Activated CD4-positive, CD25-positive, alpha-beta regulatory T cell treated with anti-CD3 and anti-CD28 coated beads, Interleukin-2, amount 50 U/mL, for 72 hours (primary cell): Measurements from ENCODE around the gene ZSWIM8.
"Not testable (repeated sequence)": the region's sequence is repeated elsewhere in the genome, so short reads cannot be mapped to it uniquely, and the experiment has no call there.

Source experiments
- DNase-seq: peaks from one replicate; pipeline ENCODE4 v3.0.0; 2021

Gene ZSWIM8

GRCh38 chr10:73773152-73773879 is 12.1 kb upstream of the ZSWIM8 start:
- no peak for DNase-seq

DNA sequence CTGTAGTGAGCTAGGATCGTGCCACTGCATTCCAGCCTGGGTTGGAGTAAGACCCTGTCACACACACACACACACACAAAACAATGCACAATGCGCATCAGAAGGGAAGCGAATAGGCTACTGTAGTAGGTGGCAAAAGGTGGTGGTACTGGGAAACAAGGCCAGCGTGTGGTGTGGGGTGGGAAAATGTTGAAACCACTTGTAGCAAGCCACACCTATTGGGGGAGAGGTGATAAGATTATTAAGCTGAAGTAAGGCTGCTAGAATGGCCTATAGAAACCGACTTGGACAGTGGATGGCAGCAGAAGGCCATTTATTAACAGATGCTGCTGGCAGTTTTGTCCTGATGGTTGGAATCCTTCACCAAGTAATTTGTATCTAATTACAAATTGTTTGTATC is 10.8 kb upstream of the ZSWIM8 start:
- DNase-seq, result no peak

DNA sequence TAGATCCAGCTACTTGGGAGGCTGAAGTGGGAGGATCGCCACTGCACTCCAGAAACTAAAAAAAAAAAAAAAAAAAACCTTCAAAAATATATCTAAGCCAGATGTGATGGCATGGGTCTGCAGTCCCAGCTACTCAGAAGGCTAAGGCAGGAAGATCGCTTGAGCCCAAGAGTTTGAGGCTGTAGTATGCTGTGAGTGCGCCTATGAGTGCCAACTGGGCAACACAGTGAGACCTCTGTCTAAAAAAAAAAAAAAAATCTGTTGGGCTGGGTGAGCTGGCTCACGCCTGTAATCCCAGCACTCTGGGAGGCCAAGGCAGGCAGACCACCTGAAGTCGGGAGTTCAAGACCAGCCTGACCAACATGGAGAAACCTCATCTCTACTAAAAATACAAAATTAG is 6.4 kb upstream of the ZSWIM8 start:
- no peak for DNase-seq

GRCh38 chr10:73779539-73780197 is 5.7 kb upstream of the ZSWIM8 start:
- DNase-seq, result no peak

- no peak for DNase-seq
Observed at GRCh38 chr10:73780301-73780700, 5.1 kb upstream of the ZSWIM8 start.

DNA sequence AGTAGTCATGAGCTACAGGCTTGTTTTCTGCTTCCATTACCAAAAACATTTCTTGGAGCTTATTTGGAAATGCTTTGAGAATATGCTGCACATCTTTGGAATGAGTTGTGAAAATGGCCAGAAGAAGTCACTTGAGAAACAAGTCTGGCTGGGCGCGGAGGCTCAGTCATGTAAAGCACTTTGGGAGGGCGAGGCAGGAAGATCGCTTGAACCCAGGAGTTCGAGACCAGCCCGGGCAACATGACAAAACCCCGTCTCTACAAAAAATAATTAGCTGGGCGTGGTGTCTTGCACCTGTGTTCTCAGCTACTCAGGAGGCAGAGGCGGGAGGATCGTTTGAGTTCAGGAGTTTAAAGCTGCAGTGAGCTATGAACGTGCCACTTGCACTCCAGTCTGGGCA is 4.4 kb upstream of the ZSWIM8 start:
- DNase-seq, result no peak

GRCh38 chr10:73781548-73781878 is 3.9 kb upstream of the ZSWIM8 start:
- no peak for DNase-seq

GRCh38 chr10:73781879-73782748 is 3.3 kb upstream of the ZSWIM8 start, which contains the start of gene CHCHD1:
Gene CHCHD1, plus strand, starts transcription at chr10:73782048. Its CDS starts 28 bp downstream, at chr10:73782076.
- peak; percentile 90 for DNase-seq

DNA sequence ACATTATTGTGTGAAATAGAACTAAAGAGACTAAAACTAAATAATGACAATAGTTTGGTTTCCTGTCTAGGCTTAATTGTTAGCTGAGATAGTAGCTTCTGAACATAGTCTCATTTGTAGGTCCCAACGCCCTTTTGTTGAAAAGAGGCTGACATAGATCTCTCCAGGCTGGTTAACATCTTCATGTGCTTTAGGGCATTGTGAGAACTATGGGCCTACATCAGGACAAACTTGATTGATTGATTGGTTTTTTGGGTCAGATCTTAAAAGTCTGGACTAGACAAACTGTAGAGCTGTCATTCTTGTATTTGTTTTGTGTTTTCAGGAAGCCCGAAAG is 2.7 kb upstream of the ZSWIM8 start:
- DNase-seq, result no peak

GRCh38 chr10:73785721-73786511 is 510 bp downstream of the ZSWIM8 start:
- peak; percentile 45 for DNase-seq

- no peak for DNase-seq
Observed at GRCh38 chr10:73786512-73786885, 1.1 kb downstream of the ZSWIM8 start.

DNA sequence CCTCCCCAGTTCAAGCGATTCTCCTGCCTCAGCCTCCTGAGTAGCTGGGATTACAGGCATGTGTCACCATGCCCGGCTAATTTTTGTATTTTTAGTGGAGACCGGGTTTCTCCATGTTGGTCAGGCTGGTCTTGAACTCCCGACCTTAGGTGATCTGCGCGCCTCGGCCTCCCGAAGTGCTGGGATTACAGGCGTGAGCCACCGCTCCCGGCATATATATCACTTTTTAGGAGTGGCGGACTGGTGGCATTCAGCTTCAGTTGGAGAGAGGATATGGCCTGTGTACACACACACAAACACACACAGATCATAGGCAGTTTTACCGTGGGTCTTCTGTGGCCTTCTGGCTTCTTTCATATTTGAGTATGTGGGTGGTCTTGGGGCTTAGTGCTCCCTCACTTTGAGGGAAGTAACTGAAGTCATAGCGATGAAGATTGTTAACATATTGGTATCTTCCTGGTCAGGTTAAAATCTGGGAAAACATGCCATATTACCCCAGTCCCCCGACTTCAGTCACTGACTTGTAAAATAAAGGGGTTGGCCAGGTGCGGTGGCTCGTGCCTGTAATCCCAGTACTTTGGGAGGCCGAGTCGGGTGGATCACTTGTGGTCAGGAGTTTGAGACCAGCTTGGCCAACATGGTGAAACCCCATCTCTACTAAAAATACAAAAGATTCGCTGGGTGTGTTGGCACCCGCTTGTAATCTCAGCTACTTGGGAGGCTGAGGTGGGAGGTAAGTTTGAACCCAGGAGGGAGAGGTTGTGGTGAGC is 1.8 kb downstream of the ZSWIM8 start:
- DNase-seq, result not testable (repeated sequence)

GRCh38 chr10:73788864-73789658 is 3.7 kb downstream of the ZSWIM8 start:
- no peak for DNase-seq

GRCh38 chr10:73789659-73790055 is 4.3 kb downstream of the ZSWIM8 start:
- DNase-seq, result no peak

- DNase-seq, result no peak
Observed at GRCh38 chr10:73790886-73791625, 5.7 kb downstream of the ZSWIM8 start.

DNA sequence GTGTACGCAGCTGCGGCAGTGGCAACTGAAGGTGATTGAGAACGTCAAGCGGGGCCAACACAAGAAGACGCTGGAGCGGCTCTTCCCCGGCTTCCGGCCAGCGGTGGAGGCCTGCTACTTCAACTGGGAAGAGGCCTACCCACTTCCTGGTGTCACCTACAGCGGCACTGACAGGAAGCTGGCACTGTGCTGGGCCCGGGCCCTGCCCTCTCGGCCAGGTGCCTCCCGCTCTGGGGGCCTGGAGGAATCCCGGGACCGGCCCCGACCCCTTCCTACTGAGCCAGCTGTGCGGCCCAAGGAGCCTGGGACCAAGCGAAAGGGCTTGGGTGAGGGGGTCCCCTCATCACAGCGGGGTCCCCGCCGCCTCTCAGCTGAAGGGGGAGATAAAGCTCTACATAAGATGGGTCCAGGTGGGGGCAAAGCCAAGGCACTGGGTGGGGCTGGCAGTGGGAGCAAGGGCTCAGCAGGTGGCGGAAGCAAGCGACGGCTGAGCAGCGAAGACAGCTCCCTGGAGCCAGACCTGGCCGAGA is 6.5 kb downstream of the ZSWIM8 start:
- DNase-seq, result no peak

DNA sequence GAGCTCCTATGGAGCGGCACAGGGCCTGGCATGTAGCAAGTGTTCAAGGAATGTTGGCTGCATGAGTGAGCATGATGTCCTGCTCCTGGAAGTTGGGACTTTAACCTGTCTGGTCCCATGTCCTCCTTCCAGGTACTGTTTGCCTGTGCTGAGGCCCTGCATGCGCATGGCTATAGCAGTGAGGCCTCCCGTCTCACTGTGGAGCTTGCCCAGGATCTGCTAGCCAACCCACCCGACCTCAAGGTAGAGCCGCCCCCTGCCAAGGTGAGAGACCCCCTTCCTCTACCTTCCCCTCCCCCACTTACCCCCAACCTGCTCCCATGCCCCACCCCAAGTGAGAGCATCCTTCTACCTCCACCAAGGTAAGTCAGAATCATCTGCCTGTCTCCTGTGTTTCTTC is 8.1 kb downstream of the ZSWIM8 start:
- DNase-seq, result no peak

DNA sequence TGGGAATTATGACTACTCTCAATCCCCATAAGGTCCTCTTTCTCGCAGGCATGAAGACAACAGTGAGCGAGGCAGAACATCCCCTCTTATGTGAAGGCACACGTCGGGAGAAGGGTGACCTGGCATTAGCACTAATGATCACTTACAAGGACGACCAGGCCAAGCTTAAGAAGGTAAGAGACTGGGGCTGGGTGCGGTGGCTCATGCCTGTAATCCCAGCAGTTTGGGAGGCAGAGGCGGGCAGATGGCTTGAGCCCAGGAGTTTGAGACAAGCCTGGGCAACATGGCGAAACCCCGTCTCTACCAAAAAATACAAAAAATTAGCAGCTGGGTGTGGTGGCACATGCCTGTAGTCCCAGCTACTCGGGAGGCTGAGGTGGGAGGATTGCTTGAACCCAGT is 10.1 kb downstream of the ZSWIM8 start:
- DNase-seq, result not testable (repeated sequence)

- DNase-seq, result not testable (repeated sequence)
Observed at GRCh38 chr10:73796035-73796434, 10.6 kb downstream of the ZSWIM8 start.

GRCh38 chr10:73796766-73797165 is 11.4 kb downstream of the ZSWIM8 start:
- no peak for DNase-seq
